ENCODE data around the gene S100A16. TPM values are rescaled to one million over a fixed set of nuclear protein-coding genes. Genes with fewer than 3 reads are reported as not detected.
"Not testable (repeated sequence)": the region's sequence is repeated elsewhere in the genome, so short reads cannot be mapped to it uniquely, and the experiment has no call there.

Gene S100A16
- total RNA-seq, 4 donors from 2014 or later: 33.2 to 67.9 (median 48.2) TPM

GRCh38 chr1:153565529-153566374 lies 47.2 kb downstream of the S100A16 start, which contains the start of gene S100A2:
TSS of gene S100A2 (minus strand) at chr1:153565844. CDS start at chr1:153563877, 1,967 bp downstream.
- Histone ChIP-seq H3K36me3 (no peaks in the 10 kb centered on the region), H3K4me3 (peak within 1 kb of the TSS in 2 of 4 donors; percentile 29 to 31), H3K27me3 (no peaks in the 10 kb centered on the region), H3K9me3 (no peaks in the 10 kb centered on the region), H3K27ac (replicated peaks in 1 of 4) (peak within 1 kb of the TSS; percentile 89 to 91 (median 90)), H3K4me1 (peaks cover 39 to 55% (median 46%) of the 10 kb centered on the region in 4 donors)
- intact Hi-C loops (cut with DNase I): no loop called here
- 50% methylated on average over 8 of the region's 8 CpGs for WGBS
- TF ChIP-seq POLR2A (IDR thresholded peaks at IDR 0.05; ENCODE audit: low read depth) (no peak), EP300 (IDR thresholded peaks at IDR 0.05) (no peak), POLR2AphosphoS5 (IDR thresholded peaks at IDR 0.05) (peak; percentile 65 to 70), CTCF (IDR thresholded peaks at IDR 0.05) (no peak)
- DNase-seq (ENCODE audit: extremely low spot score): no peak

- intact Hi-C loops (cut with DNase I): no loop called here
- DNase-seq (ENCODE audit: extremely low spot score): no peak
Measured at GRCh38 chr1:153563991-153564390, 48.9 kb downstream of the S100A16 start.

GRCh38 chr1:153563483-153563901 lies 49.4 kb downstream of the S100A16 start:
- 84% methylated on average over 6 of the region's 6 CpGs for WGBS
- intact Hi-C loops (cut with DNase I): no loop called here
- H3K27ac ChIP-seq (replicated peaks in 1 of 4): no peak overlapping the region

More at GRCh38 chr1:153563991-153564390, 48.9 kb downstream of the S100A16 start:
- Histone ChIP-seq H3K9me3 (no peaks in the 10 kb centered on the region), H3K27me3 (no peaks in the 10 kb centered on the region), H3K4me3 (no peak overlapping the region), H3K4me1 (peaks cover 39 to 55% (median 44%) of the 10 kb centered on the region in 4 donors), H3K36me3 (no peaks in the 10 kb centered on the region), H3K27ac (replicated peaks in 1 of 4) (no peak overlapping the region)
- TF ChIP-seq CTCF (IDR thresholded peaks at IDR 0.05) (no peak), EP300 (IDR thresholded peaks at IDR 0.05) (no peak), POLR2AphosphoS5 (IDR thresholded peaks at IDR 0.05) (no peak), POLR2A (IDR thresholded peaks at IDR 0.05; ENCODE audit: low read depth) (no peak)
- WGBS: 100% methylated on average over 5 of the region's 7 CpGs

GRCh38 chr1:153562021-153562420 lies 50.9 kb downstream of the S100A16 start:
- WGBS: 87% methylated on average over 3 of the region's 3 CpGs
- intact Hi-C loops (cut with DNase I); H3K27ac ChIP-seq (replicated peaks in 1 of 4): not testable (repeated sequence)

More at GRCh38 chr1:153563483-153563901, 49.4 kb downstream of the S100A16 start:
- Histone ChIP-seq H3K4me1 (peaks cover 34 to 50% (median 39%) of the 10 kb centered on the region in 4 donors), H3K36me3 (no peaks in the 10 kb centered on the region), H3K9me3 (no peaks in the 10 kb centered on the region), H3K27me3 (no peaks in the 10 kb centered on the region), H3K4me3 (no peak overlapping the region)
- TF ChIP-seq POLR2A (IDR thresholded peaks at IDR 0.05; ENCODE audit: low read depth): no peak
- TF ChIP-seq EP300 (IDR thresholded peaks at IDR 0.05): no peak
- TF ChIP-seq POLR2AphosphoS5 (IDR thresholded peaks at IDR 0.05): no peak
- TF ChIP-seq CTCF (IDR thresholded peaks at IDR 0.05): no peak
- DNase-seq (ENCODE audit: extremely low spot score): no peak

GRCh38 chr1:153561466-153561985 lies 51.4 kb downstream of the S100A16 start:
- intact Hi-C loops (cut with DNase I): no loop called here
- no peak overlapping the region for H3K4me3 ChIP-seq
- no peaks in the 10 kb centered on the region for H3K9me3 ChIP-seq
- no peak for DNase-seq (ENCODE audit: extremely low spot score)
- TF ChIP-seq POLR2A (IDR thresholded peaks at IDR 0.05; ENCODE audit: low read depth) (no peak), POLR2AphosphoS5 (IDR thresholded peaks at IDR 0.05) (no peak), CTCF (IDR thresholded peaks at IDR 0.05) (no peak), EP300 (IDR thresholded peaks at IDR 0.05) (no peak)
- H3K27me3 ChIP-seq: no peaks in the 10 kb centered on the region
- peaks cover 15 to 30% (median 20%) of the 10 kb centered on the region in 4 donors for H3K4me1 ChIP-seq
- H3K27ac ChIP-seq (replicated peaks in 1 of 4): no peak overlapping the region
- WGBS: 100% methylated on average over 3 of the region's 3 CpGs
- no peaks in the 10 kb centered on the region for H3K36me3 ChIP-seq

More at GRCh38 chr1:153562021-153562420, 50.9 kb downstream of the S100A16 start:
- not testable (repeated sequence) for DNase-seq (ENCODE audit: extremely low spot score); H3K27me3 ChIP-seq; H3K9me3 ChIP-seq; H3K36me3 ChIP-seq; H3K4me3 ChIP-seq
- H3K4me1 ChIP-seq: peaks cover 20 to 35% (median 25%) of the 10 kb centered on the region in 4 donors
